CD4-positive, alpha-beta memory T cell (primary cell): ENCODE measurements around the gene MRGPRF. TPM values are rescaled to one million over a fixed set of nuclear protein-coding genes. Genes with fewer than 3 reads are reported as not detected.

Experiments used
- CTCF ChIA-PET: fragments of 350-600 bp; sonication (Branson Sonifier 250); formaldehyde crosslinking; loops from one replicate; lab custom pipeline; 2021; ENCODE audit warnings: inconsistent platforms; ENCODE audit not compliant: partially characterized antibody; lab: Charles Lee
- POLR2A ChIA-PET: fragments of 350-600 bp; sonication (Branson Sonifier 250); formaldehyde crosslinking; loops from one replicate; lab custom pipeline; 2021; ENCODE audit not compliant: partially characterized antibody; lab: Charles Lee
- DNase-seq, 5 donors: peaks; one replicate each; pipeline versions ENCODE4 v3.0.0 to v3.0.0-alpha.2; 2020 to 2022; ENCODE audit warnings: mixed read lengths in 1 of 5
- H3K27ac ChIP-seq: one replicate; pipeline ENCODE4 v1.7.0; 2013; ENCODE audit warnings: low read depth, low read length
- H3K27me3 ChIP-seq: 2 replicates; pipeline ENCODE4 v1.7.0; 2013; ENCODE audit warnings: mild to moderate bottlenecking, low read length, moderate library complexity; ENCODE audit not compliant: insufficient read depth
- H3K36me3 ChIP-seq: 2 replicates; pipeline ENCODE4 v1.7.0; 2013; ENCODE audit warnings: mild to moderate bottlenecking, low read length, moderate library complexity; ENCODE audit not compliant: insufficient read depth
- H3K4me1 ChIP-seq: 2 replicates; pipeline ENCODE4 v1.7.0; 2013; ENCODE audit warnings: mild to moderate bottlenecking, low read length, moderate library complexity; ENCODE audit not compliant: insufficient read depth
- H3K4me3 ChIP-seq, 2 donors: one replicate each; pipeline ENCODE4 v1.7.0; 2013; ENCODE audit warnings: low read length in 2 of 2, mild to moderate bottlenecking in 1 of 2
- H3K9me3 ChIP-seq, 2 donors: one replicate each; pipeline ENCODE4 v1.7.0; 2013; ENCODE audit warnings: low read length in 2 of 2, control low read depth in 1 of 2; ENCODE audit not compliant: control insufficient read depth in 1 of 2
- H3K27ac Mint-ChIP-seq, 7 donors: one replicate each; pipeline ENCODE4 v1.8.0; 2020 to 2021; ENCODE audit warnings: mixed read lengths in 7 of 7, mild to moderate bottlenecking in 6 of 7, inconsistent platforms in 3 of 7, moderate library complexity in 3 of 7
- H3K27me3 Mint-ChIP-seq, 2 donors: one replicate each; pipeline ENCODE4 v1.8.0; 2020 to 2021; ENCODE audit warnings: mixed read lengths in 2 of 2
- H3K36me3 Mint-ChIP-seq, 2 donors: one replicate each; pipeline ENCODE4 v1.8.0; 2020 to 2021; ENCODE audit warnings: mixed read lengths in 2 of 2, inconsistent platforms in 1 of 2, mild to moderate bottlenecking in 1 of 2
- H3K4me1 Mint-ChIP-seq, 4 donors: one replicate each; pipeline ENCODE4 v1.8.0; 2020 to 2021; ENCODE audit warnings: mixed read lengths in 4 of 4, mild to moderate bottlenecking in 1 of 4
- H3K4me3 Mint-ChIP-seq, 8 donors: one replicate each; pipeline ENCODE4 v1.8.0; 2020 to 2021; ENCODE audit warnings: mixed read lengths in 8 of 8, mild to moderate bottlenecking in 7 of 8, moderate library complexity in 6 of 8, inconsistent platforms in 3 of 8
- H3K9me3 Mint-ChIP-seq, 8 donors: one replicate each; pipeline ENCODE4 v1.8.0; 2020 to 2021; ENCODE audit warnings: mixed read lengths in 8 of 8, mild to moderate bottlenecking in 5 of 8, inconsistent platforms in 3 of 8, moderate library complexity in 1 of 8
- intact Hi-C: fragments of 100-400 bp; cut with micrococcal nuclease; formaldehyde crosslinking; loops from one replicate; pipeline ENCODE4 v1.15.1; 2023
- polyA plus RNA-seq, 2 donors: library from polyadenylated mRNA; unstranded; fragments of 300-500 nt; fragmentation: Illumina TruSeq; gene quantifications; one replicate each; pipeline ENCODE4 v1.2.3, GENCODE V29; 2021
- total RNA-seq, 2 experiments: library from RNA; stranded (reverse); gene quantifications; one replicate each; pipeline ENCODE4 v1.2.3, GENCODE V29; 2021

Gene MRGPRF
- total and polyA plus RNA-seq, 4 experiments from 2014 or later: not detected

DNA sequence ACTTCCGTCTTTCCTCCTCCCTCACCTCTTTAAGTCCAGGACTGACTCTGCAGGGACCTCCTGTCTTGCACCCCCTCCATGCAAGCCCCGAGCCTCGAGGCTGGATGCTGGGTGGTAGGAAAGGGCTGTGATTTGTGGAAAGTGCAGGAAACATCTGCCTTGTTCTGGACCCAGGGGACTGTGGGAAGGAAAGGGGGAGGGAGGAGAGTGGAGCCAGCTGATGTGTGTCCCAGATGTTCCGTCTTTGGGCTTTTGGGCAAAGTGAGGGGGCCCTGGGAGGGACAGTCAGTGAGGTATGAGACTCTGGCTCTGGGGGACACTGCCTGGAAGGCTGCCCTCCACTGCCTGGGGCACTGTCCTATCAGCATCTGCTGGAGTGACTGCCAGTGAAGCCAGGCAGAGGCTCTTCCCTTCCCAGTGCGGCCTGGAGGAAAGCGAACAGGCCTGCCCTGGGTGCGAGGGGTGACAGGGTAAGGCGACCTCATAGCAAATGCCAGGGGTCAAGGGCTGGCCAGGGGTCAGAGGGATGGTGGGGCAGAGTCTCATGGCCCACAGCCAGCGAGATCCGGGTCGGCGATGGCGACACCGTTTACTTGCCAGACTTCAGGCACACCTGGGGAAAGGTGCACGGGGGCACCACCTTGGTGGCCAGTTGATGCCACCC is 34.0 kb downstream of the MRGPRF start:
- Mint-ChIP-seq H3K4me1 (peaks cover 0 to 2% (median under 1%) of the 10 kb centered on the region in 4 donors), H3K27ac (no peak overlapping the region), H3K36me3 (peaks cover 0 to 4% of the 10 kb centered on the region in 2 donors), H3K9me3 (peaks cover 0 to 10% (median 2%) of the 10 kb centered on the region in 8 donors), H3K4me3 (no peak overlapping the region), H3K27me3 (peaks cover 0 to under 1% of the 10 kb centered on the region in 2 donors)
- H3K9me3 ChIP-seq: no peaks in the 10 kb centered on the region
- POLR2A ChIA-PET: interaction anchor here (1.4 to 1.8 kb wide), 2 partner anchors 13 to 16 kb away, joined by 3 to 7 read pairs; no protein-coding TSS in a partner anchor
- intact Hi-C loops: no loop called here
- no peak for DNase-seq
- H3K27ac ChIP-seq: no peak overlapping the region
- no peak overlapping the region for H3K4me3 ChIP-seq
- no peaks in the 10 kb centered on the region for H3K36me3 ChIP-seq
- no peaks in the 10 kb centered on the region for H3K4me1 ChIP-seq
- CTCF ChIA-PET: no interaction called here
- H3K27me3 ChIP-seq: no peaks in the 10 kb centered on the region

DNA sequence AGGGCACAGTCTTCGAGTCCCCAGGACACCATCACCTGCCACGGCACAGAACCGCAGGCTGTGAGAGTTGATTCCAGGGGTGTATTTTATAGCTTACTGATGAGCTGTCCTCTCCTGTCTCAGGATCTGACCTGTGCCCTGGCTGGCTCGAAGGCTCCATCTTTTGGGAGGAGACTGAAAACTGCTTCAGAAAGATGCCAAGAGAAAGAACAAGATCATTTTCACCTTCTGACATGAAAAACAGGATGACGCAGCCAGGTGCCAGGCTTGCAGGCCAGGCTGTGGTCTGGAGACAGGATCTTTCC is 34.5 kb downstream of the MRGPRF start:
- H3K36me3 ChIP-seq: no peaks in the 10 kb centered on the region
- no peak overlapping the region for H3K4me3 Mint-ChIP-seq
- H3K36me3 Mint-ChIP-seq: peaks cover 0 to 4% of the 10 kb centered on the region in 2 donors
- DNase-seq: no peak
- H3K27me3 Mint-ChIP-seq: no peaks in the 10 kb centered on the region
- no peaks in the 10 kb centered on the region for H3K27me3 ChIP-seq
- H3K4me3 ChIP-seq: no peak overlapping the region
- intact Hi-C loops: no loop called here
- peaks cover 0 to 2% (median under 1%) of the 10 kb centered on the region in 4 donors for H3K4me1 Mint-ChIP-seq
- peaks cover 0 to 10% (median 2%) of the 10 kb centered on the region in 8 donors for H3K9me3 Mint-ChIP-seq
- no peak overlapping the region for H3K27ac Mint-ChIP-seq
- POLR2A ChIA-PET: interaction anchor here (1.4 kb wide), 1 partner anchor 16 kb away, joined by 3 read pairs; no protein-coding TSS in a partner anchor
- H3K27ac ChIP-seq: no peak overlapping the region
- H3K4me1 ChIP-seq: no peaks in the 10 kb centered on the region
- no peaks in the 10 kb centered on the region for H3K9me3 ChIP-seq
- CTCF ChIA-PET: no interaction called here

DNA sequence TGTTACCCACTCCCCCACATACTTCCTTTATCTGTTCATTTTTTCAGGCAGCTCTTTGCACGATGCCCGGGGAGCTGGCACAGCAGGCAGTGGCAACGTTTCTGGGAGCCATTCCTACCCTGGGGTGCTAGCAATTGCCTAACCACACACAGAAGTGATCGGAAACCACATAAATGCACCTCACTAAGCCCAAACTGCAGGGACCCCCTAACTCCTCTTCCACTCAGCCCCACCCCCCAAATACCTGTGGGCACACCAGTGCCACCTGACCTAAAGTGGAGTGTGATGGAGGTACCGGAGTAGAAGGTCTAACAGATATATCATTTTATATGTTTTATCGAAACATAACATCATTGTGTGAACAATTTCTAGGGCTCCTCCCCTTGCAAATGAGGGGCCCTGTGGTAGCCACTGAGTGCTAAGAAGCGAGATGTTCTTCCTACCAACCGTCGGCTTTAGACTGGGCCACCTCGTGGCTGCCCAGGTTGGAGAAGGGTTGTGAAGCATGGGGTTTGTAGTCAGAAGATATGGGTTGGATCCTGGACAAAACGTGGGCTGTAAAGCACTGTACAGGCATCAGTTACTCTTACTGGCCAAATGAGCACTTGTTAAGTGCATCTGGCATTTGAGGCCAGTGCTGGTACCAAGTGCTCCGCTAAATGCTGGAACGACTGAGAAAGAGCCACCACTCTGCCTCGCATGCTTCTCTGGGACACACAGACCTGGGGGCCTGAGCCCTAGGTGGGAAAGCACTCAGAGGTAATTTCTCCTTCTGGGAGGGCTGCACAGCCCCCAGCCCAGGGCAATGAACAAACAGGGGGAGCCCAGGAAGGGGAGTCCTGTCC is 35.0 kb downstream of the MRGPRF start:
- Histone ChIP-seq H3K9me3 (no peaks in the 10 kb centered on the region), H3K36me3 (no peaks in the 10 kb centered on the region), H3K4me3 (no peak overlapping the region), H3K27ac (no peak overlapping the region), H3K4me1 (no peaks in the 10 kb centered on the region), H3K27me3 (no peaks in the 10 kb centered on the region)
- ChIA-PET POLR2A (interaction anchor here (1.4 kb wide), 1 partner anchor 15 kb away, joined by 3 read pairs; no protein-coding TSS in a partner anchor), CTCF (no interaction called here)
- peaks cover 0 to 10% (median 2%) of the 10 kb centered on the region in 8 donors for H3K9me3 Mint-ChIP-seq
- peaks cover 0 to 4% of the 10 kb centered on the region in 2 donors for H3K36me3 Mint-ChIP-seq
- no peak overlapping the region for H3K27ac Mint-ChIP-seq
- intact Hi-C loops: no loop called here
- no peaks in the 10 kb centered on the region for H3K27me3 Mint-ChIP-seq
- no peak overlapping the region for H3K4me3 Mint-ChIP-seq
- peaks cover 0 to 2% (median under 1%) of the 10 kb centered on the region in 4 donors for H3K4me1 Mint-ChIP-seq
- no peak for DNase-seq

DNA sequence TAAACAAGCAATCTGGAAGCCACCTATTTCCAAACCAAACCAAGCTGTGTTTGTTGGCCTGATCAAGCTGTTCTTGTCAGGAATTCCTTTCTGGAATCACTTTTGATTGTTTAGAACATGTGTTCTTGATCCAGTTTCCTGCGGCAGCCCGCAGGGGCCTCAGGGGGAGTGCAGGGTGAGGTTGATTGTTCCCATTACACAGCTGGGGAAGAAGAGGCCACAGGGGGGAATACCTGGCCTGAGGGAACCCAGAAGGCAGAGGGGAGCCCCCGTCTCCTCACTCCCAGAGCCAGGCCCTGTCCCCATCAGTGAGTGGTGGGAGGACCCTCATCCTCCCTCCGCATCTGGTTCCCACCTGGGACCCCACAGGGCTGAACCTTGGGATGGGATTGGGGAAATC is 36.5 kb downstream of the MRGPRF start:
- no peak overlapping the region for H3K4me3 Mint-ChIP-seq
- Histone ChIP-seq H3K27ac (no peak overlapping the region), H3K36me3 (no peaks in the 10 kb centered on the region), H3K4me3 (no peak overlapping the region), H3K9me3 (no peaks in the 10 kb centered on the region), H3K4me1 (no peaks in the 10 kb centered on the region), H3K27me3 (no peaks in the 10 kb centered on the region)
- H3K4me1 Mint-ChIP-seq: peaks cover 0 to 2% (median under 1%) of the 10 kb centered on the region in 4 donors
- H3K9me3 Mint-ChIP-seq: peaks cover 0 to 2% (median 0%) of the 10 kb centered on the region in 8 donors
- intact Hi-C loops: no loop called here
- no peaks in the 10 kb centered on the region for H3K36me3 Mint-ChIP-seq
- ChIA-PET POLR2A (no interaction called here), CTCF (interaction anchor here (1.0 kb wide), 1 partner anchor 19 kb away, joined by 3 read pairs; no protein-coding TSS in a partner anchor)
- H3K27ac Mint-ChIP-seq: peak overlapping the region in 1 of 7 donors; percentile 42
- no peaks in the 10 kb centered on the region for H3K27me3 Mint-ChIP-seq
- no peak for DNase-seq

DNA sequence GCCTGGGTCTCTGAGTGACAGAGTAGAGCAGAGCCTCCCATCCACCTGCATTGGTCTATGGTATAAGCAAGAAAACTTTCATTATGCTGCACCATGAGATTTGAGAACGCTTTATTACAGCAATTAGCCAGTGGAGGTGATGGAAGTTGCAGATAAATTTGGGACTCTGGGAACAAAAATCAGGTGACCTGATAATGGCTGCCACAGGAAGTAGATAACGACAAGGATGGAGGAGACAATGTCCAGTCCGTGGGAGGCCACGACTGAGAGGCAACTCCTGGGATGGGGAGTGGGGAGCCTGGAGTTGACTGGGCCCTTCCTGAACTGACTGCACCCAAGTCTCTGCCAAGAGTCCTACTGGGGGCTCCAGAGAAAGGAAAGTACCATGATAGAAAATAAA is 37.0 kb downstream of the MRGPRF start:
- ChIA-PET POLR2A (no interaction called here), CTCF (no interaction called here)
- Mint-ChIP-seq H3K27ac (no peak overlapping the region), H3K27me3 (no peaks in the 10 kb centered on the region), H3K4me1 (peaks cover 0 to 2% (median under 1%) of the 10 kb centered on the region in 4 donors), H3K36me3 (no peaks in the 10 kb centered on the region), H3K9me3 (no peaks in the 10 kb centered on the region), H3K4me3 (no peak overlapping the region)
- Histone ChIP-seq H3K4me1 (no peaks in the 10 kb centered on the region), H3K4me3 (no peak overlapping the region), H3K9me3 (no peaks in the 10 kb centered on the region), H3K27ac (no peak overlapping the region), H3K27me3 (no peaks in the 10 kb centered on the region), H3K36me3 (no peaks in the 10 kb centered on the region)
- intact Hi-C loops: no loop called here
- DNase-seq: no peak

DNA sequence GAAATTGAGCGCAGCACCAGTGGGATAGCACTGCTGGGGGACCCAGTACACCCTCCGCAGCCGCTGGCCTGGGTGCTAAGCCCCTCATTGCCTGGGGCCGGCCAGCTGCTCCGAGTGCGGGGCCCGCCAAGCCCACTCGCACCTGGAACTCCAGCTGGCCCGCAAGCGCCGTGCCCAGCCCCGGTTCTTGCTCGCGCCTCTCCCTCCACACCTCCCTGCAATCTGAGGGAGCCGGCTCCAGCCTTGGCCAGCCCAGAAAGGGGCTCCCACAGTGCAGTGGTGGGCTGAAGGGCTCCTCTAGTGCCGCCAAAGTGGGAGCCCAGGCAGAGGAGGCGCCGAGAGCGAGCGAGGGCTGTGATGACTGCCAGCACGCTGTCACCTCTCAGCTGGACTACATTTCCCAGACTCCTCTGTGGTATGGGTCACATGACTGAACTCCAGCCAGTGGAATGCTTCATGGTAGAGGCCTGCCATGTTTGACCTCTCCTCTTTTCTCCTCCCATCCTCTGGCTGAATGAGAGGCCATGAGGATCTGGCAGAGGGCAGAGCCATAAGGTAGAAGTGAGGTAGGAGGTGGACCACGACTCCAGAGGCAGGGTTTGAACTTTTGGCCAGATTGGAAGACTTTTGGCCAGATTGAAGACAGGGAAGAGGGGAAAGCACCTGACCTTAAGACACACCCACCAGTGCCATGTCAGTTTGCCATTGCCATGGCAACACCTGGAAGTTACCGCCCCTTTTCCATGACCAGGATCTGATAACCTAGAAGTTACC is 38.4 kb downstream of the MRGPRF start:
- peak overlapping the region in 2 of 7 donors; percentile 30 to 58 for H3K27ac Mint-ChIP-seq
- CTCF ChIA-PET: interaction anchor here (0.7 to 0.8 kb wide), 2 partner anchors 17 to 827 kb away, joined by 3 read pairs; no protein-coding TSS in a partner anchor

More for the DNA sequence above, 38.4 kb downstream of the MRGPRF start:
- Mint-ChIP-seq H3K27me3 (no peaks in the 10 kb centered on the region), H3K4me3 (no peak overlapping the region), H3K9me3 (no peaks in the 10 kb centered on the region), H3K4me1 (peaks cover 0 to 3% (median under 1%) of the 10 kb centered on the region in 4 donors), H3K36me3 (no peaks in the 10 kb centered on the region)
- POLR2A ChIA-PET: no interaction called here
- H3K36me3 ChIP-seq: no peaks in the 10 kb centered on the region
- H3K27ac ChIP-seq: no peak overlapping the region
- no peaks in the 10 kb centered on the region for H3K27me3 ChIP-seq
- intact Hi-C loops: no loop called here
- H3K4me1 ChIP-seq: no peaks in the 10 kb centered on the region
- no peak overlapping the region for H3K4me3 ChIP-seq
- peak in 1 of 5 donors; percentile 16 for DNase-seq
- no peaks in the 10 kb centered on the region for H3K9me3 ChIP-seq
